ENCODE measurements around the gene HSD17B2.

DNA sequence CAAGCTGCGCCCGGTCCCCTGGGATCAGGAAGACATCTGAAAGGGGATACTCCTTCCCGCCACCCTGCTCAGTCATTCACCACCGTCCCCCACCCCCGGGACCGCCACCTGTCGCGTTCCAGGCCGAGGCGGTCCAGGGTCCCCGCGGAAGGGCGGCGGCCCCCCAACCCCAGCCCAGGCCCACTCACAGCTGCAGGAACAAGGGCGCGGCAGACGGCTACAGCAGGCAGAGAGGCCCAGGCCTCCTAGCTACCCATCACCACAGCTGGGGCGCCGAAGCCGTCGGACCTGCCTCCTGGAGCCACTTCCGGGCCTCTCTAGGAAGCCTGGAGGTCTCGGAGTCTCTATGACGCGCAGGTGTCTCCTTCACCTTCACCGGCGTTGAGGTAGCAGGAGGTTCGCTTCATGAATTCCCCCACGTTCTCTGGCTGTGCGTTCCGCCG, 23.8 kb upstream of the HSD17B2 start, which contains the start of gene SDR42E1:
- TF ChIP-seq, protein P1, sequence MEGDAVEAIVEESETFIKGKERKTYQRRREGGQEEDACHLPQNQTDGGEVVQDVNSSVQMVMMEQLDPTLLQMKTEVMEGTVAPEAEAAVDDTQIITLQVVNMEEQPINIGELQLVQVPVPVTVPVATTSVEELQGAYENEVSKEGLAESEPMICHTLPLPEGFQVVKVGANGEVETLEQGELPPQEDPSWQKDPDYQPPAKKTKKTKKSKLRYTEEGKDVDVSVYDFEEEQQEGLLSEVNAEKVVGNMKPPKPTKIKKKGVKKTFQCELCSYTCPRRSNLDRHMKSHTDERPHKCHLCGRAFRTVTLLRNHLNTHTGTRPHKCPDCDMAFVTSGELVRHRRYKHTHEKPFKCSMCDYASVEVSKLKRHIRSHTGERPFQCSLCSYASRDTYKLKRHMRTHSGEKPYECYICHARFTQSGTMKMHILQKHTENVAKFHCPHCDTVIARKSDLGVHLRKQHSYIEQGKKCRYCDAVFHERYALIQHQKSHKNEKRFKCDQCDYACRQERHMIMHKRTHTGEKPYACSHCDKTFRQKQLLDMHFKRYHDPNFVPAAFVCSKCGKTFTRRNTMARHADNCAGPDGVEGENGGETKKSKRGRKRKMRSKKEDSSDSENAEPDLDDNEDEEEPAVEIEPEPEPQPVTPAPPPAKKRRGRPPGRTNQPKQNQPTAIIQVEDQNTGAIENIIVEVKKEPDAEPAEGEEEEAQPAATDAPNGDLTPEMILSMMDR (IDR thresholded peaks at IDR 0.05; ENCODE audit: low read depth, low read length, poor library complexity, severe bottlenecking) = no peak
- TF ChIP-seq EZH2phosphoT487 (IDR thresholded peaks at IDR 0.05; ENCODE audit: borderline replicate concordance, low read length) = no peak
